CD14-positive monocyte (primary cell): ENCODE measurements around the gene ELAPOR1. TPM values are rescaled to one million over a fixed set of nuclear protein-coding genes. Genes with fewer than 3 reads are reported as not detected.
A peak's percentile ranks its signal among the peaks of the same experiment; 100 is the strongest.

Experiments used
- DNase-seq, 3 donors: peaks; one replicate each; pipeline ENCODE4 v3.0.0-alpha.2; 2011 to 2022
- H2AFZ ChIP-seq: 2 replicates; pipeline ENCODE4 v1.6.0; 2012; ENCODE audit warnings: mild to moderate bottlenecking, low read depth, low read length, inconsistent platforms; ENCODE audit not compliant: insufficient read depth, poor library complexity, severe bottlenecking
- H3K27ac ChIP-seq, 2 donors: 1 replicate in 1 of 2; 2 replicates in 1 of 2; pipeline ENCODE4 v1.5.1; 2012 to 2013; ENCODE audit warnings: low read length in 2 of 2, control low read depth in 1 of 2, inconsistent platforms in 1 of 2, low read depth in 1 of 2, mild to moderate bottlenecking in 1 of 2
- H3K27me3 ChIP-seq, 2 donors: one replicate each; pipeline versions ENCODE4 v1.6.0 to v1.6.1; 2011 to 2013; ENCODE audit warnings: low read length in 2 of 2; ENCODE audit not compliant: control insufficient read depth in 2 of 2, insufficient read depth in 2 of 2
- H3K36me3 ChIP-seq, 2 donors: replicated peaks in 1 of 2; 1 replicate in 1 of 2; 2 replicates in 1 of 2; pipeline versions ENCODE4 v1.5.1 to v1.6.1; 2012 to 2013; ENCODE audit warnings: low read length in 2 of 2, control low read depth in 1 of 2, inconsistent platforms in 1 of 2, mild to moderate bottlenecking in 1 of 2; ENCODE audit not compliant: insufficient read depth in 2 of 2, control insufficient read depth in 1 of 2
- H3K4me1 ChIP-seq, 2 donors: 1 replicate in 1 of 2; 2 replicates in 1 of 2; pipeline versions ENCODE4 v1.5.1 to v1.6.1; 2012 to 2013; ENCODE audit warnings: low read length in 2 of 2, control low read depth in 1 of 2, inconsistent platforms in 1 of 2, mild to moderate bottlenecking in 1 of 2, moderate library complexity in 1 of 2; ENCODE audit not compliant: insufficient read depth in 2 of 2, control insufficient read depth in 1 of 2
- H3K4me2 ChIP-seq: replicated peaks from 2 replicates; pipeline ENCODE3; 2012; ENCODE audit warnings: low read length, moderate library complexity, mild to moderate bottlenecking; ENCODE audit not compliant: poor library complexity, severe bottlenecking; ENCODE audit errors: extremely low read depth
- H3K4me3 ChIP-seq, 3 experiments: fragments of 200-600 bp in 1 of 3; sonication (generic) in 1 of 3; replicated peaks in 1 of 3; 1 replicate in 2 of 3; 2 replicates in 1 of 3; pipeline ENCODE4 v1.5.1; 2011 to 2013; ENCODE audit warnings: low read length in 3 of 3, mild to moderate bottlenecking in 3 of 3, control low read depth in 2 of 3, low read depth in 2 of 3, inconsistent platforms in 1 of 3, moderate library complexity in 1 of 3
- H3K79me2 ChIP-seq: 2 replicates; pipeline ENCODE4 v1.6.0; 2012; ENCODE audit warnings: mild to moderate bottlenecking, control low read depth, inconsistent platforms, low read length, moderate library complexity; ENCODE audit not compliant: insufficient read depth
- H3K9ac ChIP-seq: 2 replicates; pipeline ENCODE4 v1.6.0; 2017; ENCODE audit warnings: low read length, mild to moderate bottlenecking; ENCODE audit not compliant: insufficient read depth, poor library complexity, severe bottlenecking
- H3K9me3 ChIP-seq, 2 donors: replicated peaks in 1 of 2; 1 replicate in 1 of 2; 2 replicates in 1 of 2; pipeline versions ENCODE4 v1.5.1 to v1.6.1; 2012 to 2013; ENCODE audit warnings: low read length in 2 of 2, control low read depth in 1 of 2; ENCODE audit not compliant: control insufficient read depth in 1 of 2, insufficient read depth in 1 of 2
- H4K20me1 ChIP-seq: 2 replicates; pipeline ENCODE4 v1.6.0; 2012; ENCODE audit warnings: mild to moderate bottlenecking, low read length, control low read depth, moderate library complexity; ENCODE audit not compliant: insufficient read depth
- H3K27ac Mint-ChIP-seq, 7 donors: one replicate each; pipeline ENCODE4 v1.8.0; 2020; ENCODE audit warnings: mild to moderate bottlenecking in 7 of 7, mixed read lengths in 7 of 7, moderate library complexity in 6 of 7, inconsistent platforms in 2 of 7
- H3K27me3 Mint-ChIP-seq, 3 donors: one replicate each; pipeline ENCODE4 v1.8.0; 2021 to 2022; ENCODE audit warnings: low read depth in 3 of 3, mild to moderate bottlenecking in 3 of 3, mixed read lengths in 3 of 3, moderate library complexity in 3 of 3, inconsistent platforms in 1 of 3
- H3K36me3 Mint-ChIP-seq, 2 donors: one replicate each; pipeline ENCODE4 v1.8.0; 2020; ENCODE audit warnings: mixed read lengths in 2 of 2, inconsistent platforms in 1 of 2, mild to moderate bottlenecking in 1 of 2
- H3K4me1 Mint-ChIP-seq: one replicate; pipeline ENCODE4 v1.8.0; 2020; ENCODE audit warnings: mild to moderate bottlenecking, mixed read lengths
- H3K4me3 Mint-ChIP-seq, 2 donors: one replicate each; pipeline ENCODE4 v1.8.0; 2020; ENCODE audit warnings: mild to moderate bottlenecking in 2 of 2, mixed read lengths in 2 of 2, moderate library complexity in 1 of 2
- H3K9me3 Mint-ChIP-seq, 7 donors: one replicate each; pipeline ENCODE4 v1.8.0; 2020 to 2022; ENCODE audit warnings: mixed read lengths in 7 of 7, mild to moderate bottlenecking in 6 of 7, moderate library complexity in 6 of 7, inconsistent platforms in 2 of 7
- WGBS: methylation state at CpG from one replicate; pipeline ENCODE4 v1.1.5; 2013; ENCODE audit warnings: missing lambda C conversion rate; ENCODE audit not compliant: insufficient coverage; 5-methylcytosine and 5-hydroxymethylcytosine counted together
- intact Hi-C, 2 donors: fragments of 100-400 bp; cut with micrococcal nuclease; formaldehyde crosslinking; loops; one replicate each; pipeline versions ENCODE4 v1.15.0 to v1.15.1; 2023
- polyA plus RNA-seq, 3 donors: library from polyadenylated mRNA; depleted of rRNA in 1 of 3; unstranded in 2 of 3; stranded (reverse) in 1 of 3; fragments of 300-500 nt in 2 of 3; fragments of >200 nt in 1 of 3; fragmentation: Illumina TruSeq in 2 of 3; gene quantifications; 1 replicate in 2 of 3; 2 replicates in 1 of 3; pipeline ENCODE4 v1.2.3, GENCODE V29; 2012 to 2021
- TF ChIP-seq, protein P1 (sequence below): fragments of 200-600 bp; IDR thresholded peaks from one replicate; pipeline ENCODE4 v1.8.0; 2022; ENCODE audit warnings: antibody characterized with exemption, mild to moderate bottlenecking

ELAPOR1 gene
- polyA plus RNA-seq, 3 donors, result 0.12 TPM; not detected in 2

DNA sequence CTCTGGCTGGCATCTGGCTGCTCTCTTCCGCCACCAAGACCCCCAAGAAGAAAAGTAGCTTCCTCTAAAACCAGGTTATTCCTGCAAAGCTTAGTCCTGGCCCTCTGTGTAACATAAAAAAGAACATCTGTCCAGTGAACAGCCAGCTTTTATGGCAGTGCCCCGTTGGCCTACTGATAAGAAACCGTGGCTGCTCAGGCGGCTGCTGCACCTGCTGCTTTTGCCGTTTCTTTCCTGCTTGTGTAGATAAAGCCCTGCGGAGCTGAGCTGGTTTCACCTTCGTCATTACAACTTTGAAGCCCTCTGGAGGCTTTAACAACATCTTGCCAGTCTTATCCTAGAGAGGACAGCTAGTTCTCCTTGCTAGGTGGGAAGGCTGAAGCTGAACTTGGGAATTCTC, 20.5 kb downstream of the ELAPOR1 start:
- H3K36me3 ChIP-seq, result no peaks in the 10 kb centered on the region
- TF ChIP-seq, protein P1, sequence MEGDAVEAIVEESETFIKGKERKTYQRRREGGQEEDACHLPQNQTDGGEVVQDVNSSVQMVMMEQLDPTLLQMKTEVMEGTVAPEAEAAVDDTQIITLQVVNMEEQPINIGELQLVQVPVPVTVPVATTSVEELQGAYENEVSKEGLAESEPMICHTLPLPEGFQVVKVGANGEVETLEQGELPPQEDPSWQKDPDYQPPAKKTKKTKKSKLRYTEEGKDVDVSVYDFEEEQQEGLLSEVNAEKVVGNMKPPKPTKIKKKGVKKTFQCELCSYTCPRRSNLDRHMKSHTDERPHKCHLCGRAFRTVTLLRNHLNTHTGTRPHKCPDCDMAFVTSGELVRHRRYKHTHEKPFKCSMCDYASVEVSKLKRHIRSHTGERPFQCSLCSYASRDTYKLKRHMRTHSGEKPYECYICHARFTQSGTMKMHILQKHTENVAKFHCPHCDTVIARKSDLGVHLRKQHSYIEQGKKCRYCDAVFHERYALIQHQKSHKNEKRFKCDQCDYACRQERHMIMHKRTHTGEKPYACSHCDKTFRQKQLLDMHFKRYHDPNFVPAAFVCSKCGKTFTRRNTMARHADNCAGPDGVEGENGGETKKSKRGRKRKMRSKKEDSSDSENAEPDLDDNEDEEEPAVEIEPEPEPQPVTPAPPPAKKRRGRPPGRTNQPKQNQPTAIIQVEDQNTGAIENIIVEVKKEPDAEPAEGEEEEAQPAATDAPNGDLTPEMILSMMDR, result no peak
- intact Hi-C loops, result no loop called here
- H3K4me3 Mint-ChIP-seq, result peak overlapping the region in 1 of 2 donors; percentile 59
- peak overlapping the region; percentile 27 to 90 (median 83) for H3K27ac Mint-ChIP-seq
- no peak for DNase-seq
- H3K27ac ChIP-seq, result peak overlapping the region; percentile 42 to 52
- H3K4me1 ChIP-seq, result peaks cover 31 to 39% of the 10 kb centered on the region in 2 donors
- no peaks in the 10 kb centered on the region for H4K20me1 ChIP-seq
- peak overlapping the region in 1 of 3 experiments; percentile 52 for H3K4me3 ChIP-seq
- H3K79me2 ChIP-seq, result no peaks in the 10 kb centered on the region
- peak overlapping the region; percentile 51 for H3K4me2 ChIP-seq
- H3K9me3 Mint-ChIP-seq, result no peaks in the 10 kb centered on the region
- H2AFZ ChIP-seq, result peak overlapping the region; percentile 74
- no peaks in the 10 kb centered on the region for H3K36me3 Mint-ChIP-seq
- H3K4me1 Mint-ChIP-seq, result peaks cover 42% of the 10 kb centered on the region
- WGBS, result 16% methylated on average over 5 of the region's 7 CpGs
- H3K27me3 ChIP-seq, result no peaks in the 10 kb centered on the region
- no peaks in the 10 kb centered on the region for H3K9me3 ChIP-seq
- no peak overlapping the region for H3K9ac ChIP-seq
- peaks cover 0 to 4% (median 1%) of the 10 kb centered on the region in 3 donors for H3K27me3 Mint-ChIP-seq

DNA sequence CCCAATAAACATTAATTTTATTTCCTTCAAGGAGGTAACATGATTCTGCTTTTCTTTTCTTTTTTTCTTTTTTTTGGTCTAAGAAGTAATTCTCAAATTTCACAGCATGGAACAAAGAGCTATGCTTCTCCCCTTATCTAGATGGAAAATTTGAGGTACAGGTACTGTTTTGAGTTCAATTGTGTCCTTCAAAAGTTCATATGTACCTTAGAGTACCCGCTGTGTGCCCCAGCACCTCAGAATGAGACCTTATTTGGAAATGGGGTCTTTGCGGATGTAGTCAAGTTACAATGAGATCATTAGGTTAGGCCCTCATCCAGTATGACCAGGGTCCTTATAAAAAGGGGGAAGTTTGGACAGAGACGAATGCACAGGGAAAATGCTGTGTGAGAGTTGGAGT, 22.0 kb downstream of the ELAPOR1 start:
- H3K4me2 ChIP-seq, result no peak overlapping the region
- H3K27me3 Mint-ChIP-seq, result peaks cover 0 to 3% (median 0%) of the 10 kb centered on the region in 3 donors
- DNase-seq, result no peak
- no peak overlapping the region for H3K27ac Mint-ChIP-seq
- peaks cover 31 to 39% of the 10 kb centered on the region in 2 donors for H3K4me1 ChIP-seq
- H2AFZ ChIP-seq, result no peak overlapping the region
- no peaks in the 10 kb centered on the region for H4K20me1 ChIP-seq
- TF ChIP-seq, protein P1, result no peak
- H3K36me3 ChIP-seq, result no peaks in the 10 kb centered on the region
- H3K79me2 ChIP-seq, result no peaks in the 10 kb centered on the region
- no peak overlapping the region for H3K4me3 Mint-ChIP-seq
- intact Hi-C loops, result no loop called here
- H3K27ac ChIP-seq, result no peak overlapping the region
- no peak overlapping the region for H3K9ac ChIP-seq
- H3K4me1 Mint-ChIP-seq, result peaks cover 42% of the 10 kb centered on the region
- no peaks in the 10 kb centered on the region for H3K9me3 Mint-ChIP-seq
- no peaks in the 10 kb centered on the region for H3K9me3 ChIP-seq
- H3K36me3 Mint-ChIP-seq, result no peaks in the 10 kb centered on the region
- H3K27me3 ChIP-seq, result no peaks in the 10 kb centered on the region
- 100% methylated on average over 2 of the region's 3 CpGs for WGBS
- no peak overlapping the region for H3K4me3 ChIP-seq
